ENCODE results near the gene PRKCG. TPM values are rescaled to one million over a fixed set of nuclear protein-coding genes. Genes with fewer than 3 reads are reported as not detected.

PRKCG gene
- total RNA-seq, 4 donors from 2014 or later = not detected

- TF ChIP-seq, protein P1, sequence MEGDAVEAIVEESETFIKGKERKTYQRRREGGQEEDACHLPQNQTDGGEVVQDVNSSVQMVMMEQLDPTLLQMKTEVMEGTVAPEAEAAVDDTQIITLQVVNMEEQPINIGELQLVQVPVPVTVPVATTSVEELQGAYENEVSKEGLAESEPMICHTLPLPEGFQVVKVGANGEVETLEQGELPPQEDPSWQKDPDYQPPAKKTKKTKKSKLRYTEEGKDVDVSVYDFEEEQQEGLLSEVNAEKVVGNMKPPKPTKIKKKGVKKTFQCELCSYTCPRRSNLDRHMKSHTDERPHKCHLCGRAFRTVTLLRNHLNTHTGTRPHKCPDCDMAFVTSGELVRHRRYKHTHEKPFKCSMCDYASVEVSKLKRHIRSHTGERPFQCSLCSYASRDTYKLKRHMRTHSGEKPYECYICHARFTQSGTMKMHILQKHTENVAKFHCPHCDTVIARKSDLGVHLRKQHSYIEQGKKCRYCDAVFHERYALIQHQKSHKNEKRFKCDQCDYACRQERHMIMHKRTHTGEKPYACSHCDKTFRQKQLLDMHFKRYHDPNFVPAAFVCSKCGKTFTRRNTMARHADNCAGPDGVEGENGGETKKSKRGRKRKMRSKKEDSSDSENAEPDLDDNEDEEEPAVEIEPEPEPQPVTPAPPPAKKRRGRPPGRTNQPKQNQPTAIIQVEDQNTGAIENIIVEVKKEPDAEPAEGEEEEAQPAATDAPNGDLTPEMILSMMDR (IDR thresholded peaks at IDR 0.05; ENCODE audit: low read depth) = no peak
Observed at GRCh38 chr19:53871454-53871853, 10.5 kb upstream of the PRKCG start.

DNA sequence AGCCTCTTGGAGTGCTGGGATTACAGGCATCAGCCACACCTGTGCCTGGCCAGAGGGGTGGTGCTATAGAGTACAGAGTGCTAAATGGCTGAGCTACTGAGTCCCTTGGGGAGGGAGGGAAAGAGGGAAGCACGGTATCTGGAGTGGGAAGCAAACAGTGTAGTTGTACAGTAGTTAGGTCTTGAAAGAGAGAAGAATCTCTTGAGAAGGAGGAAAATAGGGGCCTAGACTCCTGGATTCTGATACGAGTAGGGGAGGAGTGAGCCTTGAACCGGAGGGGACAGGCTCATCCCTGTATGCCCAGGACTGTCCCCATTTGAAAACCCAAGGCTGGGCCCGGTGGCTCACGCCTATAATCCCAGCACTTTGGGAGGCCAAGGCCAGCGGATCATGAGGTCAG is 9.2 kb upstream of the PRKCG start:
- TF ChIP-seq, protein P1 (IDR thresholded peaks at IDR 0.05; ENCODE audit: low read depth) = no peak

- TF ChIP-seq, protein P1 (IDR thresholded peaks at IDR 0.05; ENCODE audit: low read depth) = no peak
Observed at GRCh38 chr19:53873773-53874605, 8.0 kb upstream of the PRKCG start.

DNA sequence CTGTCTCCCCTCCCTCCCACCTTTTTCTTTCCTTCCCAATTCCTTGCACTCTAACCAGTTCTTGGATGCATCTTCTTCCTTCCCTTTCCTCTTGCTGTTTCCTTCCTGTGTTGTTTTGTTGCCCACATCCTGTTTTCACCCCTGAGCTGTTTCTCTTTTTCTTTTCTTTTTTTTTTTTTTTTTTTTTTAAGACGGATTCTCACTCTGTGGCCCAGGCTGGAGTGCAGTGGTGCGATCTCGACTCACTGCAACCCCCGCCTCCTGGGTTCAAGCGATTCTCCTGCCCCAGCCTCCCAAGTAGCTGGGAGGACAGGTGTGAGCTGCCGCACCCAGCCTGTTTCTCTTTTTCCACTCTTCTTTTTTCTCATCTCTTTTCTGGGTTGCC is 7.4 kb upstream of the PRKCG start:
- TF ChIP-seq, protein P1 (IDR thresholded peaks at IDR 0.05; ENCODE audit: low read depth) = no peak

DNA sequence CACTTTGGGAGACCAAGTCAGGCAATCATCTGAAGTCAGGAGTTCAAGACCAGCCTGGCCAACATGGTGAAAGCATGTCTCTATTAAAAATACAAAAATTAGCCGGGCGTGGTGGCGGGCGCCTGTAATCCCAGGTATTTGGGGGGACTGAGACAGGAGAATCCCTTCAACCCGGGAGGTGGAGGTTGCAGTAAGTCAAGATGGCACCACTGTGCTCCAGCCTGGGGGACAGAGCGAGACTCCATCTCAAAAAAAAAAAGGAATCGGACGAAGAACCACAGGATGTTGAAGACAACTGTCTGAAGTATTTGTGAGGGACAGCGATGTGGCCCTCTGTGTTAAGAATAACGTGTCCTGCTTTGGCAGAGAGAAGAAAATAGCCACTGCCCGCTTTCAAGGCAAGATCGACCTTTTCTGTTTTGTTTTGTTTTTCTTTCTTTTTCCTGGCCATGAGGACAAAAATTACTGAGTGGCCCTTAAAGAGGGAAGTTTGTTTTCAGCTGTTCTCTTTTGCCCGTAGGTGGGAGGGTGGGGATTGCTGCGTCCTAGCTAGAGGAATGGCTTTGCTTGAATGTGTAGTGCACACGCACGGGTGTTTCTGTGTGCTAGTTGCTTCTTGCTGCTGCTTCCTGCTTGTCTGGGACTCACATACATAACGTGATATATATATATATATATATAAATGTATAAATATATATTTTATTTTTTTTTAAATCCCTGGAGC is 6.2 kb upstream of the PRKCG start:
- TF ChIP-seq, protein P1 (IDR thresholded peaks at IDR 0.05; ENCODE audit: low read depth) = no peak

DNA sequence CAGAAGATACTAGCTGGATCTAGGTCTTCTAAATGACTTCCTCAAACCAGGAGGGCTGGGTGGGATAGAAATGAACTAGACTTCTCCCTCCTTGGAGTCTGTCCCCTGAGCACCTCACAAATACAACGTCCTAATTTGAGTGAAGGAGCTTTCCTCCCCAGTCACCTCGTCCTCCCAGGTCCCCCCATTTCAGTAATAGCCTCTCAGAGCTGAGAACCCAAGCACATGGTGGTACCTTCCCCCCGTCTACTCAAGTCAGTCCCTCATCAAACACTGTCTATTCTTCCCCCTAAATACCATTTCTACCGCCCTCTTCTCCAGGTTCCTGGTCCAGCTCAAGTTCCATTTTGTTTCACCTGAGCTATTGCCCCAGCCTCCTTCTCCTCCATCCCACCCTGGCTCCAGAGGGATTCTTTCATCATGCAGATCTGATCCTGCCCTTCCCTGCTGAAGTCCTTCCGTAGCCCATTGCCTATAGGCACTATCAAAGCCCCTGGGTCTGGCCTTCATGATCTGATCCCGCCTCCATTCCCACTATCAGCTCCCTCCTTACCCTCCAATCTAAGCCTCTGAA is 5.3 kb upstream of the PRKCG start:
- TF ChIP-seq, protein P1 (IDR thresholded peaks at IDR 0.05; ENCODE audit: low read depth) = no peak

GRCh38 chr19:53877361-53877766 is 4.6 kb upstream of the PRKCG start:
- TF ChIP-seq, protein P1 (IDR thresholded peaks at IDR 0.05; ENCODE audit: low read depth) = no peak
